ENCODE data around the gene KMT2C.

- no peak for TF ChIP-seq CTCF (IDR thresholded peaks at IDR 0.05 in 8 of 11, conservative IDR thresholded peaks at IDR 0.05 in 3 of 11)
- no peak for TF ChIP-seq POLR2A (IDR thresholded peaks at IDR 0.05)
Measured at GRCh38 chr7:152382244-152382643, 53.6 kb downstream of the KMT2C start.
